SK-N-SH treated with all-trans-retinoic acid at 6 μM for 48 hours (cell line): ENCODE data around the gene ABCC4.

Source experiments
- ATAC-seq: fragments of 200-7000 bp; cut with Tn5 transposase; 3 replicates; pipeline ENCODE4 v1.9.1; 2020; ENCODE audit warnings: mild to moderate bottlenecking, moderate library complexity
- SNAI2 ChIP-seq: fragments of 250-450 bp; sonication (Bioruptor Pico); IDR thresholded peaks from 2 replicates; pipeline ENCODE4 v1.5.0; 2020; ENCODE audit warnings: mild to moderate bottlenecking, moderate library complexity
- ZFP3 ChIP-seq: fragments of 250-450 bp; sonication (Bioruptor Pico); IDR thresholded peaks from 2 replicates; pipeline ENCODE4 v1.5.0; 2020; ENCODE audit warnings: mild to moderate bottlenecking, moderate library complexity
- TF ChIP-seq, protein P1 (sequence below): fragments of 250-450 bp; sonication (Bioruptor Pico); IDR thresholded peaks from 2 replicates; pipeline ENCODE4 v1.5.1; 2021; ENCODE audit warnings: mild to moderate bottlenecking, moderate library complexity

Gene ABCC4

DNA sequence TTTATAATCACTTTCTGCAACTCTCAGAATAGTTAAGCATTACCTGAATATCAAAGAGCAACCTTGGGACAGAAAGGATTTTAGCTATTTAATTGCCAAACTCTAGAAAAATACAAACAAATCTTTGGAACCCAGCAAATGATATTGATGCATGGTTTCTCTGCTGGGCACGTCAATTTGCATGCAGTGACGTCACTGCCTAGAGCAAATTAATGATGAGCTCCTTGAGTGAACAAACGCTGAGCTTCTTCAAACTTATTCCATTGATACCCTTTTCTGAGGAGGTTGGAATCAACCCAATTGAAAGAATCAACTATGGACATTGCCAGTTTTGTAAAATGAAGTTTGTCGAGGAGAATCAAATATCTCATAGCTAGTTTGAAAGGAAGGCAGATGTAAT, 329.0 kb downstream of the ABCC4 start:
- no peak for ATAC-seq
- no peak for TF ChIP-seq ZFP3
- TF ChIP-seq, protein P1, sequence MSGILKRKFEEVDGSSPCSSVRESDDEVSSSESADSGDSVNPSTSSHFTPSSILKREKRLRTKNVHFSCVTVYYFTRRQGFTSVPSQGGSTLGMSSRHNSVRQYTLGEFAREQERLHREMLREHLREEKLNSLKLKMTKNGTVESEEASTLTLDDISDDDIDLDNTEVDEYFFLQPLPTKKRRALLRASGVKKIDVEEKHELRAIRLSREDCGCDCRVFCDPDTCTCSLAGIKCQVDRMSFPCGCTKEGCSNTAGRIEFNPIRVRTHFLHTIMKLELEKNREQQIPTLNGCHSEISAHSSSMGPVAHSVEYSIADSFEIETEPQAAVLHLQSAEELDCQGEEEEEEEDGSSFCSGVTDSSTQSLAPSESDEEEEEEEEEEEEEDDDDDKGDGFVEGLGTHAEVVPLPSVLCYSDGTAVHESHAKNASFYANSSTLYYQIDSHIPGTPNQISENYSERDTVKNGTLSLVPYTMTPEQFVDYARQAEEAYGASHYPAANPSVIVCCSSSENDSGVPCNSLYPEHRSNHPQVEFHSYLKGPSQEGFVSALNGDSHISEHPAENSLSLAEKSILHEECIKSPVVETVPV (CRISPR knock-in tag) = no peak
- no peak for TF ChIP-seq SNAI2 (CRISPR knock-in tag)
